Fibroblast of skin of left quadriceps (primary cell): Measurements from ENCODE around the gene EFHC2.

Experiments
- DNase-seq, 2 experiments: peaks; one replicate each; pipeline ENCODE4 v3.0.0-alpha.2; 2013; ENCODE audit warnings: low read depth in 2 of 2

The EFHC2 gene

GRCh38 chrX:44343412-44344141, at the start of gene EFHC2:
Gene EFHC2, minus strand, starts transcription at chrX:44343672. Its CDS starts 84 bp downstream, at chrX:44343588.
- no peak for DNase-seq

GRCh38 chrX:44392767-44393166, 49.3 kb upstream of the EFHC2 start:
- no peak for DNase-seq

GRCh38 chrX:44384688-44385338, 41.3 kb upstream of the EFHC2 start:
- DNase-seq = no peak

- DNase-seq = no peak
These were observed 39.4 kb upstream of the EFHC2 start for GRCh38 chrX:44382871-44383270.

GRCh38 chrX:44352758-44353157, 9.3 kb upstream of the EFHC2 start:
- no peak for DNase-seq

- DNase-seq = no peak
These were observed 6.1 kb upstream of the EFHC2 start for GRCh38 chrX:44349561-44349960.

GRCh38 chrX:44344687-44345086, 1.2 kb upstream of the EFHC2 start:
- DNase-seq = no peak

- no peak for DNase-seq
These were observed 722 bp upstream of the EFHC2 start for GRCh38 chrX:44344194-44344593.

GRCh38 chrX:44342866-44343265, 606 bp downstream of the EFHC2 start:
- no peak for DNase-seq

GRCh38 chrX:44338361-44338760, 5.1 kb downstream of the EFHC2 start:
- no peak for DNase-seq

- no peak for DNase-seq
These were observed 11.0 kb downstream of the EFHC2 start for GRCh38 chrX:44332437-44332836.

- no peak for DNase-seq
These were observed 13.2 kb downstream of the EFHC2 start for GRCh38 chrX:44330227-44330626.

GRCh38 chrX:44319550-44319949, 23.9 kb downstream of the EFHC2 start:
- DNase-seq = no peak

- no peak for DNase-seq
These were observed 26.3 kb downstream of the EFHC2 start for GRCh38 chrX:44317181-44317580.

- DNase-seq = no peak
These were observed 28.7 kb downstream of the EFHC2 start for GRCh38 chrX:44314808-44315207.

GRCh38 chrX:44314259-44314734, 29.2 kb downstream of the EFHC2 start:
- DNase-seq = peak in 1 of 2 experiments; percentile 2

GRCh38 chrX:44312421-44312820, 31.1 kb downstream of the EFHC2 start:
- no peak for DNase-seq

GRCh38 chrX:44310227-44310626, 33.2 kb downstream of the EFHC2 start:
- DNase-seq = no peak

GRCh38 chrX:44308869-44309268, 34.6 kb downstream of the EFHC2 start:
- DNase-seq = no peak

- no peak for DNase-seq
These were observed 37.1 kb downstream of the EFHC2 start for GRCh38 chrX:44306356-44306755.

GRCh38 chrX:44305921-44306320, 37.6 kb downstream of the EFHC2 start:
- DNase-seq = no peak

GRCh38 chrX:44303119-44303518, 40.4 kb downstream of the EFHC2 start:
- no peak for DNase-seq

GRCh38 chrX:44299177-44299576, 44.3 kb downstream of the EFHC2 start:
- no peak for DNase-seq
